GM03348 (cell line): ENCODE data around the gene TMEM89.

ENCODE experiments used
- DNase-seq: peaks from one replicate; pipeline ENCODE4 v3.0.0; 2012; ENCODE audit warnings: low spot score

Gene TMEM89

DNA sequence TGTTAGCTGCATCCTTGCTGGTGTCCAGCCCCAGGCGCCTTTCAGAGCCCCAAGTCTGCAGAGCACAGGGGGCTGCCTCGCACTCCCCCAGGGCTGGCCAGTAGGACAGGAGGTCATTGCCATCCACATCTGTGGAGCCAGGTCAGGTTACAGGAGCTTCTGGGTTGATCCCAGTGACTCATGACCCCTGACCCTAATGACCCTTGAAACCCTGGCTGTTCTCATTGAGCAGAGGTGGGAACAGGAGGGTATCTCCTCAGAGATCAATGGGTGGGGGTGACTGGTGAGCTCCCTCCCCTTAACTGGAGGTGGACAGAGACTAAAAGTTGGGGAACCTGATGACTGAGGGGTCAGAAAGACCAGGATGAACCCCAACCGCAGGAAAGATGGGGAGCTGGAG is 19.8 kb upstream of the TMEM89 start:
- no peak for DNase-seq

GRCh38 chr3:48639944-48640606 is 18.5 kb upstream of the TMEM89 start:
- no peak for DNase-seq

- DNase-seq: no peak
Observed at GRCh38 chr3:48637305-48637704, 15.7 kb upstream of the TMEM89 start.

- no peak for DNase-seq
Observed at GRCh38 chr3:48636149-48636655, 14.6 kb upstream of the TMEM89 start.

- DNase-seq: peak; percentile 100
Observed at GRCh38 chr3:48635222-48636021, 13.9 kb upstream of the TMEM89 start, which contains the start of gene SLC26A6. TSS of gene SLC26A6 (minus strand) at chr3:48635461. CDS start at chr3:48635393, 68 bp downstream.

DNA sequence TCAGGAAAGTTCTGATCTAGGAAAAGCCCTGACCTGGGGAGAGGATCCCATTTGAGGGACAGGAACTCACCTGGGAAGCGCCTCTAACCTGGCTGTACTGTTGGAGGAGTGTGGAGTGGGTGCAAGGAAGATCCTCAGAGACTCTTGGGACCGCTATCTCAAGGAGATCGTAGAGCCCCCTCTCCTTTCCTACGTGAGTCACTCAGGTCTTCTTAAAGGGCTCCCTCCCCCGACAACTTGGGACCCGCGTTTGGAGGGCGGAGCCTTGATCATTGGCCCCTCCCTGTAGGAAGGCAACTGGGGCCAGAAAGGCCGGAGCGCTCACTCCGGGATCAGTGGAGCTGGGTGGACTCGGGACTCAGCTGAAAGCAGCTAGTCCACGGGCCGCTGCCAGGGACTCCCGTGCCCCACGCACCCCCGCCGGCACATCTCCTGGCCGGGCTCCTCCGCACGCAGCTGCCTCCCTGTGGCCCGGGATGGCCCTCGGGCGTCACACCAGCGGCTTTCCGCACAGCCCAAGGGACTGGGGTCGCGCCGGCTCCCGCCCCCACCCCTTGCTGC is 13.2 kb upstream of the TMEM89 start:
- DNase-seq: peak; percentile 88

DNA sequence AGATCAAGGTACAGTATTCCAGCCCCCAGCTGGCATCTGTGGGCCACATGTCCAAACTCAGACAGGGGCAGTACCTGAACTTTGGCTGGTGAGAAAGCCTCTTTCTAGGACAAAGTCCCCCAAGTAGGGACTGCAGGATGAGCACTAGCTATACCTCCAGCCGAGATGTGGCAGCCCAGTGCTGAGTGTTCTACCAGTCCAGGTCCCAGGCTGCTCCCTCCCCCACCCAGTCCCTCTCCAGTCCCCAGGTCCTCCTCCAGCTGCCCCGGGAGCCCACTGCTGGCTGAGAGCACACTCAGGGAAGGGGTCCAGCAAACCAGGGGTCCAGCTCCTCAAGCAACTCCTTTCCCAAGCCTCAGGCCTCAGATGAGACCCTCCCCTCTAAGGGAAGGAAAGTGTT is 12.2 kb upstream of the TMEM89 start:
- DNase-seq: no peak

- no peak for DNase-seq
Observed at GRCh38 chr3:48633256-48633655, 11.7 kb upstream of the TMEM89 start.

DNA sequence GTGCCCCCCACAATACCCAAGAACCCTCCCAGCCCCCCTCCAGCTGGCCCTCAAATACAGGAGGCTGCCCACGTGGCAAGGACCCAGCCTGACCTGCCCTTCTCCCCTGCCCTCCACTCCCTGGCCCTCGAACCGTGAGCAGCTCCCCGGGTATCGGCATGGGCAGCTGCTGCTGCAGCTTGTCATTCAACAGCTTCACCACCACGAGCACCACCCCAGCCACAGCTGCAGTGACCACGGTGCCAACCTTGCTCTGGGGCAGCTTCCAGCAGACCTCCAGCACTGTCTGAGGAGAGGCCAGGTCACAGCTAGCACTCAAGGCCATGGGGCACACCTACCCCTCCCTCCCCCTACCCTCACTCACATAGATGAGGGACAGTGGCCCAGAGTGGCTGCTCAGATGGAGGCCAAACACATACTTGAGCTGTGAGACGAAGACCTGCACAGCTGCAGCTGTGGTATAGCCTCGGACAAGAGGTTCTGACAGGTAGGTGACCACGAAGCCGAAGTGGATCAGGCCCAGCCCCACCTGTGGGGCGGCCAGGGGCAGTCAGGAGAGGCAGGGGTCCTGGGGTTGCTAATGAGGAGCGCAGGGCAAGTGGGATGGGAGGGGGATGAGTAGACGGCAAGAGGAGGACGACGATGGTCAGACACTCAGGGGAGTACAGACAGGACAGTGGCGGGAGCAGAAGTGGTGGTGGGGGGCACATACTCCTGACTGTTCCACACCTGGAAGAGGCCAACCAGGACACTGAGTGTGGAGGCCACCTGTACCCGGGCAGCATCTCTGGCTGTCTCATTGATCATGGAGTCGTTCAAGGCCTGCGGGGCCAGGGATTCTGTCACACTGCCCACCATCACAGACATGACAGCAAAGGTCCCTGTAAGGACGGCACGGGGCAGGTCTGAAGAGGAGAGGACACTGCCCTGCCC is 10.2 kb upstream of the TMEM89 start:
- DNase-seq: no peak

DNA sequence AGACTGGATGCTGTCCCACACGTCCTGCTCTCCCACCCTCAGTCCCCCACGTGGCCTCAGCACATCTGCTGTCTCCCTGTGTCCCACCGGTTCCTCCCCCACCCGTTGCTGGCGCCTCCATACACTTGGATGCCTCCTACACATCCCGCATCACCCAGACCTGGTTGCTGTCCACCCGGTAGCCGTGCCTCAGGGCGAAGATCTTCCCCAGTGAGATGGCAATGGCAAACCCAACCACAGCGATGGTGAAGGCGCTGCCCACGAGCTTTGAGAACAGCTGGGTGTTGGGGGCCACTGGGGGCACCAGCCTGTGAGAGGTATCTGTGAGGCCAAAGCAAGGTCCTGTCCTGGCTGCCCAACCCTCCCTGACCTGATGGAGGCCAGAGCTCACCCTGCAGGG is 9.3 kb upstream of the TMEM89 start:
- no peak for DNase-seq

- DNase-seq: no peak
Observed at GRCh38 chr3:48630407-48630806, 8.8 kb upstream of the TMEM89 start.

GRCh38 chr3:48629894-48630293 is 8.3 kb upstream of the TMEM89 start:
- no peak for DNase-seq

- no peak for DNase-seq
Observed at GRCh38 chr3:48628277-48629017, 6.9 kb upstream of the TMEM89 start.

- DNase-seq: no peak
Observed at GRCh38 chr3:48625600-48625999, 4.0 kb upstream of the TMEM89 start.

DNA sequence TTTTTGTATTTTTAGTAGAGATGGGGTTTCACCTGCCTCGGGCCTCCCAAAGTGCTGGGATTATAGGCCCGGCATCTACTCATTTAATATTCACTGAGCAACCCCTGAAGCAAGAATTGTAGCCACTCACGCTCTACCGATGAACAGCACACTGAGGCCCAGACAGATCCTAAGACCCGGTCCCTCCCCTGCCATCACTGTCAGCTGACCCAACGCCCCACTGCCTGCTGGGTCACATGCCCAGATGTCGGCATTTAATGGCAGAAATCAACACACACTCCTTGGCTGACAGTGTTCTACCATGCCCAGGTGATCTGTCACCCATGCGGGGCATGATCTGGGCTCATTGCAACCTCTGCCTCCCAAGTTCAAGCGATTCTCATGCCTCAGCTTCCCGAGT is 3.2 kb upstream of the TMEM89 start:
- no peak for DNase-seq

DNA sequence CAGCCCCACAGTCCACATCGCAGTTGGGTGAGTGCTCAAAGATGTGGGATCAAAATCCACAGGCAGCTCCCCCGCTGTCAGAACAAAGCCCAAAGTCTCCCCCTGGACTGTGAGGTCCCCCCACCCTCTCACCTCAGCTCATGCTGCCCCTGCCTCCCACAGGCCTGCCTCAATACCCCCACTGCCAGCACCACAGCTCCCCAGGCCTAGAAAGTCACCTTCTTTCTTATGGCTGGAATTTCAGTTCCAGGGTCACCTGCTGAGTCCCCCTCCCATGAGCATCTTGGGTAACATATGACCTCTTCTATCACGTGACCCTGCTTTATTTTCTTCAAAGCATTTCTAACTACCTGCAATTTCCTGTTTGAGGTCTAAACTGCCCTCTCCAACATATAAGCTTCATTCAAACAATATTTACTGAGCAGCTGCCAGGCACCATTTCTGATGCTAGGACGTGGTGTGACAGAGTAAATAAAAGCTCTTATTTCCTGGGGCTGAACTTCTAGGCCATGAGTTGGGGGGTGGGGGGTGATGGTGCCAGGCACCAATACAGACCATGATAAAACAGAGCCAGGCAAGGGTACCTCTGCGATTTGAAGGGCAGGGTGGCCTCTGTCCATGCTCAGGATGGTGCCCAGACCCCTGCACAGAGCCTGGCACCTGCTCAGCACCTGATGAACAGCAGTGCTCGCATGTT is 2.4 kb upstream of the TMEM89 start:
- DNase-seq: no peak

DNA sequence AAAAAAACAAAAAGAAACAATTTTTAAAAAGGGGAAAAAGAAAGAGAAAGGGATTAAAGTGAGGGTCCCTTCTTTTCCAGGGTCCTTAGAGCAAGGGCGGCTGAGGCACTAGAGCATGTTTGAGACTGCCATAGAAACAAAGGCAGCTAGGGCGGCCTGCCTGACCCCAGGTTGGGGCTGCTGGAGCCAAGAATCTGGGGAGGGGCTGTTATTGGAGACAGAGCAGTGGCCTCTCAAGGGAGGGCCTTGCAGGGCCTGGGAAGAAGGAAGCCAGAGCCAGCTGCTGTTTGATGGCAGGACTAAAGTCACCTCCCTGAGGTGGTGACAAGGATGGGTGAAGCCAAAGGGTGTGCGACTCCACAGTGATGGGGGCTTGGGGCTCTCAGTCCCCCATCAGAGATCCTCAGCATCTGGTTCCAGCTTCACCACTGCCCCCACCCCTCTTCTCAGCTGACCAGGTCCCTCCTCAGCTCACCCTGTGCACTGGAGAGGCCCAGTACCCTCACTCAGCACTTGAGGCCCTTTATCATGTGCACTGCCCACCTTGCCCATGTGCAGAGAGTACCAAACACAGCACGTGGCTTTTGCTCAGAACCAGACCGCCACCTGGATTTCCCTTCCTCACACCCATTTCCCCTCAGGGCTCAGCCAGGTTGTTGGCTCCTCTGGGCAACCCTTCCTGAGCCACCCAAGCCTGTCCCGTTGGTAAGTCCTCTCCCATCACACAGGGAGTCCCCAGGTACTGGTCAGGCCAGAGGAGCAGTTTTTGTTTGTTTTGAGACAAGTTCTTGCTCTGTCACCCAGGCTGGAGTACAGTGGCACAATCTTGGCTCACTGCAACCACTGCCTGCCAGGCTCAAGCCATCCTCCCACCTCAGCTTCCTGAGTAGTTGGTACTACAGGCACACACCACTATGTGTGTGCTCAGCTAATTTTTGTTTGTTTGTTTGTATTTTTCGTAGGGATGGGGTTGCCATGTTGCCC is 1.7 kb downstream of the TMEM89 start:
- DNase-seq: no peak

DNA sequence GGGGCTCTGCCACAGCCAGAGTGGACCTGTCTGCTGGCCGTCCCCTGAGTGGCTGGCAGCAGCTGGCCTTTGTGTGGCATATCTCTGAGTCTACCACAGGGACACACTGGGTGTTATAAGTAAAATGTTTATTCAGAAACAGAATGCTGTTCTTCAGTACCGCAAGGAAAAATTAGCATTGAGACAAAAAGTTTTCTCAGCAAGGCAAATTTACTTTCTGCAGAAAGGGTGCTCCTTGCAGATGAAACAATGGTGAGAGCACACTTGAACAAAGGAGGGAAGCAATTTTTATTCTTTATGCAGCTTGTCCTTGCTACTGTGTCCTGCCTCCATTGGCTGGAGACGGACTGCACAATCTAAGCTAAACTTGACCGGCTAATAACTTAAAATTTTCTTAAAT is 4.0 kb downstream of the TMEM89 start:
- no peak for DNase-seq

DNA sequence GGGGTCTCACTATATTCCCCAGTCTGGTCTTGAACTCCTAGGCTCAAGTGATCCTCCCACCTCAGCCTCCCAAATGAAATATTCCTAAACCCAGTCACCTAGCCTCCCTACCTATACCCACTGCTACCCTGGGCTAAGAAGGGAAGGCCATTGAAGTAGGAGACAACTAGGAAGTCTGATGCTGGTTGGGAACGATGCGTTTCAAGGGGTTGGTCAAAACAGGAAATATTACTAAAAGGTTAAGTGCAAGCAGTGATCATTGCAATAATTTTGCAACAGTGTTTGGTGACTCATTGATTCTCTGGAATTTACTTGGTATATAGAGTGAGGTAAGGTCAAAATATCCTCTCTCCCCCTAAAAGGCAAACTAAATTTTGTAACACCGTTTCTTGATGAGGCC is 7.5 kb downstream of the TMEM89 start:
- peak; percentile 80 for DNase-seq
